Fibroblast of mammary gland (primary cell): Measurements from ENCODE around the gene CATSPERD.

ENCODE experiments used
- DNase-seq: peaks from one replicate; pipeline ENCODE4 v3.0.0-alpha.2; 2010; ENCODE audit warnings: low read depth
- H3K4me3 ChIP-seq: 2 replicates; pipeline ENCODE4 v1.5.1; 2011; ENCODE audit warnings: low read depth, mild to moderate bottlenecking, low read length, moderate library complexity; ENCODE audit not compliant: control insufficient read depth
- CTCF ChIP-seq: conservative IDR thresholded peaks from 2 replicates; pipeline ENCODE4 v1.5.1; 2011; ENCODE audit warnings: low read depth, low read length, inconsistent platforms; ENCODE audit not compliant: control insufficient read depth, insufficient read depth

Gene CATSPERD

GRCh38 chr19:5680437-5681368 is 39.7 kb upstream of the CATSPERD start, which contains the start of the genes HSD11B1L and MICOS13:
TSS of gene HSD11B1L (plus strand) at chr19:5681027. CDS start at chr19:5684833, 3,806 bp downstream.
TSS of gene MICOS13 (minus strand) at chr19:5680516. CDS start at chr19:5680486, 30 bp downstream.
- DNase-seq: peak; percentile 98
- peak within 1 kb of the TSS; percentile 98 for H3K4me3 ChIP-seq
- TF ChIP-seq CTCF: no peak

DNA sequence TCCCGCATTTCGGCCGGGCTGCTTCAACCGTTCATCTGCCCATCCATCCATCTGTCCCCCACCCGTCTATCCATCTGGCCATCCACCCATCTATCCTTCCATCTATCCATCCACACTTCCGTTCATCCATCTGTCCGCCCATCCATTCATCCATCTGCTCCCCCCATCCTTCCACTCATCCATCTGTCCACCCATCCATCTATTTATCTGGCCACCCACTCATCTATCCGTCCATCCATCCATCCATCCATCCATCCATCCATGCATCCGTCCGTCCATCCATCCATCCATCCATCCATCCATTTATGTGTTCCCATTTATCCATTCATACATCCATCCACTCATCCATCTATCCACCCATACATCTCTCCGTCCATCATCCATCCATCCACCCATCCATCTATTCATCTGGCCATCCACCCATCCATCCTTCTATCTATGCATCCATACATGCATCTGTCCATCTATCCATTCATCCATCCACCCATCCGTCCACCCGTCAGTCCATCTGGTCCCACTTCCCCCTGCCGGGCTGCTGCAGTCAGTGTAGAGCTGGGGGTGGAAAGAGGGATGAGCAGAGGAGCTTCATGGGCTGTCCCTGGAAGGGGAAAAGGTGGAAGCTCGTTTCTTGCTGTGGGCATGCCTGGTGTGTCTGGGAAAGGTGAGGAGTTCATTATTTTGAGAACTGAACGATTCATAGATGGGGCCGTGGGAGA is 38.9 kb upstream of the CATSPERD start:
- TF ChIP-seq CTCF: no peak
- DNase-seq: no peak

DNA sequence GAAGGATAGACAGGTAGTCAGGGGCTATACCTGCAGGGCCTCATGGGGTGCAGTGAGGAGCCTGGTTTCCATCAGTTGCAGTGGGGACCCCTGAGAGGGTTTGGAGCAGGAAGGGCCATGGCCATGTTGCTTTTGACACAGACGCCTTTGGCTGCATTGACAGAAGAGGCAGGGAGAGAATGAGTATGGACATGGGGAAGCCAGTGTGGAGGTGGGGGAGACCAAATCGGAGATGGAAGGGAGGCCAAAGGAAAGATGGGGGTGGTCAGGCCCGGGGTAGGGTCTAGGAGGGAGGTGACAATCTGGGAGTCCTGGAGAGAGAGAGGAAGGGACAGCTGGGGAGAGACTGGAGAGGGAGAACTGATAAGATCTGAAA is 38.3 kb upstream of the CATSPERD start:
- DNase-seq: no peak
- TF ChIP-seq CTCF: no peak
- H3K4me3 ChIP-seq: no peak overlapping the region

More for the DNA sequence above, 38.9 kb upstream of the CATSPERD start:
- peak overlapping the region; percentile 98 for H3K4me3 ChIP-seq

DNA sequence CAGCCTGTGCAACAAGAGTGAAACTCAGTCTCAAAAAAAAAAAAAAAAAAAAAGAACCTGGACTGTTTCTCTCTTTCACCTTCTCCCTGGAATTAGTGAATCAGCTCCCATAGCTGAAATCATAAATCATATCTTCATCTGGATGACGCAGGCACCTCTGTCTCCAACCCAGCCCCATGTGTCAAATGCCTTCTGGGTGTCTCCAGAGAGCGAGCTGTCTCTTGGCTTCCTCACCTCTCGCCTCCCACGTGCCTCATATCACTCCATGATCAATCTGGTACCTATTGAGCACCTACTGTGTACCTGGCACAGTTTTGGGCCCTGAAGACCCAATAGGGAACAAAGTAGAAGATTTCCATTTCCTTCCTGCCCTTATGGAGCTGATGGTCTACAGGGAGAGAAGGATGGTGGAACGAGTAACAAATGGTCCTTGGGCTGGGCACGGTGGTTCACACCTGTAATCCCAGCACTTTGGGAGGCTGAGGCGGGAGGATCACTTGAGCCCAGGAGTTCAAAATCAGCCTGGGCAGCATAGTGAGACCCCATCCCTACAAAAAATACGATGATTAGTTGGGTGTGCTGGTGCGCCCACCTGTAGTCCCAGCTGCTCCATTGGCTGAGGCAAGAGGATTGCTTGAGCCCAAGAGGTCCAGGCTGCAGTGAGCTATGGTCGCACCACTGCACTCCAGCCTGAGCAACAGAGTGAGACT is 37.1 kb upstream of the CATSPERD start:
- no peak for TF ChIP-seq CTCF
- DNase-seq: peak; percentile 51
- no peak overlapping the region for H3K4me3 ChIP-seq

DNA sequence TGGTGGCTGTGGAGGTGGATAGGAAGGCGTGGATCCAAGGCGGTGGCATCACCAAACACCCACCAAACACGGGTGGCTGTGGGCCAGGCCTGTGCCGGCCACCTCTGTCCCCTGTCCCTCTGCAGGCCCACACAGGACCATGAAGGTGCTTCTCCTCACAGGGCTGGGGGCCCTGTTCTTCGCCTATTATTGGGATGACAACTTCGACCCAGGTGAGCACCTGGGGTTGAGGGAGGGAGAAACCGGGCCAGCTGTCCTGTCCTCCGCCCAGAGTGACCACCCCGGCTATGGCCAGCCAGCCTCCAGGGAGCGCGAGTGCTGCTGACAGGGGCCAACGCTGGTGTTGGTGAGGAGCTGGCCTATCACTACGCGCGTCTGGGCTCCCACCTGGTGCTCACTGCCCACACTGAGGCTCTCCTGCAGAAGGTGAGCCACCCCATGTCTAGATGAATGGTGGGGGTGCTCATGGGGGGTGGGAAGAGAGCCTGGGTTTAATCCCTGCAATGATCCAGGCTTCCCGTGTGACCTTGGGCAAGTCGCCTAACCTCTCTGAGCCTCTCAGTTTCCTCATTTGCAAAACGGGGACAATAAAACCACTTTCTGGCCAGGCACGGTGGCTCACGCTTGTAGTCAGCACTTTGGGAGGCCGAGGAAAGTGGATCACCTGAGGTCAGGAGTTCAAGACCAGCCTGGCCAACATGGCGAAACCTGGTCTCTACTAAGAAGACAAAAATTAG is 35.6 kb upstream of the CATSPERD start:
- DNase-seq: no peak
- no peak overlapping the region for H3K4me3 ChIP-seq
- TF ChIP-seq CTCF: no peak

- TF ChIP-seq CTCF: no peak
- no peak for DNase-seq
- peak overlapping the region; percentile 46 for H3K4me3 ChIP-seq
Observed at GRCh38 chr19:5686326-5686646, 34.2 kb upstream of the CATSPERD start.
